Mesenteric fat pad (tissue), 1 donor: ENCODE results near the gene SGCG. TPM values are rescaled to one million over a fixed set of nuclear protein-coding genes. Genes with fewer than 3 reads are reported as not detected.
"Not testable (repeated sequence)": the region's sequence is repeated elsewhere in the genome, so short reads cannot be mapped to it uniquely, and the experiment has no call there.

ENCODE experiments used
- DNase-seq: peaks from one replicate; pipeline ENCODE4 v3.0.0-alpha.2; 2020; ENCODE audit warnings: low spot score
- total RNA-seq: library from RNA; stranded (reverse); fragmentation: NEBNext Ultra II Directional; extraction: Animal tissue kit (Norgen Biotek cat#: 25700); gene quantifications from one replicate; pipeline ENCODE4 v1.2.1, GENCODE V29; 2021
- donor health status: DM: yes; HTN: yes; CAD: no.

Gene SGCG
- total RNA-seq, 1 donor from 2014 or later, result 2.9 TPM

GRCh38 chr13:23205807-23206206 lies 25.0 kb downstream of the SGCG start:
- no peak for DNase-seq

GRCh38 chr13:23212671-23213070 lies 31.9 kb downstream of the SGCG start:
- DNase-seq, result no peak

GRCh38 chr13:23231241-23231640 lies 50.5 kb downstream of the SGCG start:
- DNase-seq, result no peak

- no peak for DNase-seq
Observed at GRCh38 chr13:23235994-23236393, 55.2 kb downstream of the SGCG start.

- DNase-seq, result no peak
Observed at GRCh38 chr13:23243066-23243465, 62.3 kb downstream of the SGCG start.

- not testable (repeated sequence) for DNase-seq
Observed at GRCh38 chr13:23248410-23248809, 67.6 kb downstream of the SGCG start.

GRCh38 chr13:23254506-23254905 lies 73.7 kb downstream of the SGCG start:
- no peak for DNase-seq

- DNase-seq, result no peak
Observed at GRCh38 chr13:23267571-23267970, 86.8 kb downstream of the SGCG start.

- no peak for DNase-seq
Observed at GRCh38 chr13:23268441-23268840, 87.7 kb downstream of the SGCG start.

GRCh38 chr13:23271331-23271730 lies 90.6 kb downstream of the SGCG start:
- no peak for DNase-seq

- no peak for DNase-seq
Observed at GRCh38 chr13:23273498-23273897, 92.7 kb downstream of the SGCG start.

- DNase-seq, result no peak
Observed at GRCh38 chr13:23279321-23279720, 98.5 kb downstream of the SGCG start.

- no peak for DNase-seq
Observed at GRCh38 chr13:23288564-23288963, 107.8 kb downstream of the SGCG start.

- no peak for DNase-seq
Observed at GRCh38 chr13:23288995-23289394, 108.2 kb downstream of the SGCG start.

GRCh38 chr13:23289917-23290357 lies 109.2 kb downstream of the SGCG start:
- no peak for DNase-seq

- DNase-seq, result no peak
Observed at GRCh38 chr13:23292586-23292985, 111.8 kb downstream of the SGCG start.

- not testable (repeated sequence) for DNase-seq
Observed at GRCh38 chr13:23314837-23315236, 134.1 kb downstream of the SGCG start.

GRCh38 chr13:23319883-23320224 lies 139.1 kb downstream of the SGCG start:
- DNase-seq, result no peak

- DNase-seq, result no peak
Observed at GRCh38 chr13:23320926-23321534, 140.3 kb downstream of the SGCG start.

GRCh38 chr13:23321535-23322241 lies 140.9 kb downstream of the SGCG start:
- DNase-seq, result no peak

GRCh38 chr13:23322353-23323336 lies 141.9 kb downstream of the SGCG start:
- no peak for DNase-seq
